Stimulated activated CD4-positive, alpha-beta T cell treated with anti-CD3 and anti-CD28 coated beads, Interleukin-15, amount 100 ng/mL, for 24 hours (primary cell): ENCODE data around the gene UNC50.

Source experiments
- DNase-seq: peaks from one replicate; pipeline ENCODE4 v3.0.0-alpha.2; 2020

UNC50 gene

GRCh38 chr2:98608116-98608961 is at the start of gene UNC50, which contains the start of gene COA5:
UNC50 (plus strand) TSS chr2:98608589; CDS start chr2:98609760, 1,171 bp downstream.
COA5 (minus strand) TSS chr2:98608512; CDS start chr2:98608405, 107 bp downstream.
- peak; percentile 94 for DNase-seq

- DNase-seq: no peak
These were observed 49.4 kb upstream of the UNC50 start for GRCh38 chr2:98558852-98559530.

- DNase-seq: no peak
These were observed 48.8 kb upstream of the UNC50 start for GRCh38 chr2:98559581-98559980.

GRCh38 chr2:98560256-98560771 is 48.1 kb upstream of the UNC50 start:
- DNase-seq: no peak

- DNase-seq: no peak
These were observed 47.4 kb upstream of the UNC50 start for GRCh38 chr2:98561018-98561417.

GRCh38 chr2:98561902-98562695 is 46.3 kb upstream of the UNC50 start:
- no peak for DNase-seq

- no peak for DNase-seq
These were observed 45.0 kb upstream of the UNC50 start for GRCh38 chr2:98563394-98563793.

- DNase-seq: no peak
These were observed 43.8 kb upstream of the UNC50 start for GRCh38 chr2:98564541-98565132.

GRCh38 chr2:98565286-98565860 is 43.0 kb upstream of the UNC50 start:
- DNase-seq: no peak

GRCh38 chr2:98565941-98566340 is 42.4 kb upstream of the UNC50 start:
- no peak for DNase-seq

GRCh38 chr2:98568161-98568956 is 40.0 kb upstream of the UNC50 start:
- no peak for DNase-seq

GRCh38 chr2:98569197-98569793 is 39.1 kb upstream of the UNC50 start:
- DNase-seq: peak; percentile 78

GRCh38 chr2:98569915-98570314 is 38.5 kb upstream of the UNC50 start:
- no peak for DNase-seq

- DNase-seq: no peak
These were observed 38.0 kb upstream of the UNC50 start for GRCh38 chr2:98570356-98570755.

- no peak for DNase-seq
These were observed 37.2 kb upstream of the UNC50 start for GRCh38 chr2:98571121-98571701.

GRCh38 chr2:98571796-98572195 is 36.6 kb upstream of the UNC50 start:
- no peak for DNase-seq

GRCh38 chr2:98572211-98572610 is 36.2 kb upstream of the UNC50 start:
- DNase-seq: no peak

GRCh38 chr2:98572676-98573075 is 35.7 kb upstream of the UNC50 start:
- no peak for DNase-seq

- DNase-seq: no peak
These were observed 35.0 kb upstream of the UNC50 start for GRCh38 chr2:98573426-98573825.

- DNase-seq: no peak
These were observed 31.6 kb upstream of the UNC50 start for GRCh38 chr2:98576666-98577312.
